Right ventricle myocardium superior (tissue), 1 donor: ENCODE data around the gene CNKSR2. TPM values are rescaled to one million over a fixed set of nuclear protein-coding genes. Genes with fewer than 3 reads are reported as not detected.

Experiments used
- ATAC-seq: fragments of 200-7000 bp; cut with Tn5 transposase; one replicate; pipeline ENCODE4 v1.9.1; 2020; ENCODE audit warnings: mild to moderate bottlenecking; ENCODE audit not compliant: poor library complexity
- DNase-seq: peaks from one replicate; pipeline ENCODE4 v3.0.0-alpha.2; 2020
- intact Hi-C: fragments of 100-400 bp; cut with DNase I; formaldehyde crosslinking; loops from one replicate; pipeline ENCODE4 v1.11.2; 2022
- total RNA-seq: library from RNA; stranded (reverse); fragmentation: NEBNext Ultra II Directional; extraction: Animal tissue kit (Norgen Biotek cat#: 25700); gene quantifications from one replicate; pipeline ENCODE4 v1.2.1, GENCODE V29; 2021
- donor health status: DM: no; HTN: yes; CAD: no; lungs with severe emphysema.

CNKSR2 gene
- total RNA-seq, 1 donor from 2014 or later: 0.51 TPM

GRCh38 chrX:21657318-21658151, 283.3 kb downstream of the CNKSR2 start:
- ATAC-seq (no peak), DNase-seq (peak; percentile 32)
- intact Hi-C loops: no loop called here

- ATAC-seq (peak; percentile 90), DNase-seq (peak; percentile 51)
- intact Hi-C loops: no loop called here
Measured at GRCh38 chrX:21658152-21658737, 284.0 kb downstream of the CNKSR2 start, which contains the start of gene KLHL34. Gene KLHL34, minus strand, starts transcription at chrX:21658330. Its CDS starts 542 bp downstream, at chrX:21657788.

- peak; percentile 41 for DNase-seq
- intact Hi-C loops: no loop called here
- peak; percentile 80 for ATAC-seq
Measured at GRCh38 chrX:21658746-21659145, 284.5 kb downstream of the CNKSR2 start.

GRCh38 chrX:21659320-21659719, 285.1 kb downstream of the CNKSR2 start:
- intact Hi-C loops: no loop called here
- DNase-seq: no peak
- ATAC-seq: no peak

GRCh38 chrX:21660156-21660555, 285.9 kb downstream of the CNKSR2 start:
- intact Hi-C loops: no loop called here
- no peak for DNase-seq
- ATAC-seq: no peak

GRCh38 chrX:21661316-21661715, 287.1 kb downstream of the CNKSR2 start:
- no peak for DNase-seq
- intact Hi-C loops: no loop called here

GRCh38 chrX:21662761-21663160, 288.5 kb downstream of the CNKSR2 start:
- intact Hi-C loops: no loop called here
- DNase-seq: no peak
- ATAC-seq: no peak

More at GRCh38 chrX:21661316-21661715, 287.1 kb downstream of the CNKSR2 start:
- no peak for ATAC-seq

GRCh38 chrX:21666252-21666651, 292.0 kb downstream of the CNKSR2 start:
- DNase-seq (no peak), ATAC-seq (peak; percentile 63)
- intact Hi-C loops: no loop called here

- intact Hi-C loops: no loop called here
- ATAC-seq (peak; percentile 64), DNase-seq (no peak)
Measured at GRCh38 chrX:21666679-21667078, 292.5 kb downstream of the CNKSR2 start.

- no peak for DNase-seq
- ATAC-seq: no peak
- intact Hi-C loops: no loop called here
Measured at GRCh38 chrX:21674430-21675186, 300.4 kb downstream of the CNKSR2 start.

- DNase-seq (no peak), ATAC-seq (no peak)
- intact Hi-C loops: no loop called here
Measured at GRCh38 chrX:21675931-21676330, 301.7 kb downstream of the CNKSR2 start.

- intact Hi-C loops: no loop called here
- ATAC-seq (no peak), DNase-seq (no peak)
Measured at GRCh38 chrX:21678048-21678612, 303.9 kb downstream of the CNKSR2 start.

- ATAC-seq (no peak), DNase-seq (no peak)
- intact Hi-C loops: no loop called here
Measured at GRCh38 chrX:21683941-21684340, 309.7 kb downstream of the CNKSR2 start.

GRCh38 chrX:21691512-21692018, 317.3 kb downstream of the CNKSR2 start:
- DNase-seq: no peak
- no peak for ATAC-seq
- intact Hi-C loops: no loop called here

GRCh38 chrX:21698272-21698671, 324.1 kb downstream of the CNKSR2 start:
- intact Hi-C loops: no loop called here
- ATAC-seq (no peak), DNase-seq (no peak)

GRCh38 chrX:21699136-21699535, 324.9 kb downstream of the CNKSR2 start:
- ATAC-seq (no peak), DNase-seq (no peak)
- intact Hi-C loops: no loop called here

- intact Hi-C loops: no loop called here
- no peak for DNase-seq
- ATAC-seq: no peak
Measured at GRCh38 chrX:21700275-21700674, 326.1 kb downstream of the CNKSR2 start.

GRCh38 chrX:21700967-21701366, 326.7 kb downstream of the CNKSR2 start:
- DNase-seq (no peak), ATAC-seq (no peak)
- intact Hi-C loops: no loop called here

- intact Hi-C loops: no loop called here
- ATAC-seq: no peak
Measured at GRCh38 chrX:21702725-21703124, 328.5 kb downstream of the CNKSR2 start.

More at GRCh38 chrX:21702725-21703124, 328.5 kb downstream of the CNKSR2 start:
- DNase-seq: no peak
